Measurements from ENCODE around the gene FLVCR1. TPM values are rescaled to one million over a fixed set of nuclear protein-coding genes. Genes with fewer than 3 reads are reported as not detected.

FLVCR1 gene
- total RNA-seq, 2 experiments from 2014 or later = 16.5 to 22.4 TPM

DNA sequence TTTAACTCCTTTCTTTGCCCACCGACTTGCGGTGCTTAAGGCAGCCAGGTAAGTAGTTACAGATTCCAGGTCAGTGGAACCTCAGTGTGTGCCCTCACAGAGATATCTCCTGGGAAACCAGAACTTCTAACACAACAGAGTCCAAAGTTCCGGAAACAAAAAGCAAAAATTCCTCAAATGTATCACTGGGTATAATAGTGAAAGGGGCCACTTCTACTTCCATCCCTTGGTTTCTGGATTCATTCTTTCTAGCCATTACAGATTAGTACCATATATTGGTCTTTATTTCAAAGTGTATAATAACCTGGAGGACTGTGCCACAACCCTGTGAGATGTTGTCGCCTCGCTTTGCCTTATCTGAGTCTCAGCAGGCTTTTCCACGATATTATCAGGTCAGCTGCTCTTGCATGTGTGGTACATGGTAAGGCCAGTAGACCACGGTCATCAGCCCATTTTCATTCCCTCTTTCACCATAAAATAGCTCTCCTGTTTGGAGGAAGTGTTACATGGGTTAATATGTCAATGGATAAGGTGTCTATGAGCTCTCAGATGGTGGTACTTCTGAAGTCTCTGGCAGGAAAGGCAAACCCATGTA is 77.4 kb downstream of the FLVCR1 start:
- no peaks in the 10 kb centered on the region for H4K20me1 ChIP-seq (ENCODE audit: insufficient read depth, low read length)
- H3K9me3 ChIP-seq (ENCODE audit: low read length) = no peaks in the 10 kb centered on the region
- POLR2A ChIA-PET = interaction anchor here (0.6 kb wide), 1 partner anchor 63 kb away, joined by 3 read pairs; no protein-coding TSS in a partner anchor
- H3K4me2 ChIP-seq (ENCODE audit: low read length) = no peak overlapping the region
- H3K79me2 ChIP-seq (ENCODE audit: insufficient read depth, low read depth, low read length) = no peaks in the 10 kb centered on the region
- BruUV-seq (replicated peaks) = no TSS peak
- TF ChIP-seq EZH2phosphoT487 (IDR thresholded peaks at IDR 0.05; ENCODE audit: borderline replicate concordance, low read depth, low read length) = no peak
- TF ChIP-seq, protein P1, sequence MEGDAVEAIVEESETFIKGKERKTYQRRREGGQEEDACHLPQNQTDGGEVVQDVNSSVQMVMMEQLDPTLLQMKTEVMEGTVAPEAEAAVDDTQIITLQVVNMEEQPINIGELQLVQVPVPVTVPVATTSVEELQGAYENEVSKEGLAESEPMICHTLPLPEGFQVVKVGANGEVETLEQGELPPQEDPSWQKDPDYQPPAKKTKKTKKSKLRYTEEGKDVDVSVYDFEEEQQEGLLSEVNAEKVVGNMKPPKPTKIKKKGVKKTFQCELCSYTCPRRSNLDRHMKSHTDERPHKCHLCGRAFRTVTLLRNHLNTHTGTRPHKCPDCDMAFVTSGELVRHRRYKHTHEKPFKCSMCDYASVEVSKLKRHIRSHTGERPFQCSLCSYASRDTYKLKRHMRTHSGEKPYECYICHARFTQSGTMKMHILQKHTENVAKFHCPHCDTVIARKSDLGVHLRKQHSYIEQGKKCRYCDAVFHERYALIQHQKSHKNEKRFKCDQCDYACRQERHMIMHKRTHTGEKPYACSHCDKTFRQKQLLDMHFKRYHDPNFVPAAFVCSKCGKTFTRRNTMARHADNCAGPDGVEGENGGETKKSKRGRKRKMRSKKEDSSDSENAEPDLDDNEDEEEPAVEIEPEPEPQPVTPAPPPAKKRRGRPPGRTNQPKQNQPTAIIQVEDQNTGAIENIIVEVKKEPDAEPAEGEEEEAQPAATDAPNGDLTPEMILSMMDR (conservative IDR thresholded peaks at IDR 0.05; ENCODE audit: low read length) = no peak
- CTCF ChIA-PET (ENCODE audit: unreplicated experiment) = no interaction called here
- intact Hi-C loops (cut with micrococcal nuclease; ENCODE audit: unreplicated experiment) = no loop called here
- H3K9me2 ChIP-seq (ENCODE audit: insufficient read depth, low read length) = no peaks in the 10 kb centered on the region
- no peak overlapping the region for H3K4me3 ChIP-seq (ENCODE audit: low read depth, low read length, poor library complexity, severe bottlenecking)
- H3K4me1 ChIP-seq (ENCODE audit: insufficient read depth, low read length, poor library complexity, severe bottlenecking) = peaks cover 7% of the 10 kb centered on the region
- no peaks in the 10 kb centered on the region for H3K36me3 ChIP-seq (ENCODE audit: insufficient read depth, low read length)
- H3K27ac ChIP-seq (ENCODE audit: low read depth, low read length, poor library complexity, severe bottlenecking) = no peak overlapping the region
- no peak overlapping the region for H2AFZ ChIP-seq (ENCODE audit: low read length)
- DNase-seq (ENCODE audit: low spot score) = no peak

DNA sequence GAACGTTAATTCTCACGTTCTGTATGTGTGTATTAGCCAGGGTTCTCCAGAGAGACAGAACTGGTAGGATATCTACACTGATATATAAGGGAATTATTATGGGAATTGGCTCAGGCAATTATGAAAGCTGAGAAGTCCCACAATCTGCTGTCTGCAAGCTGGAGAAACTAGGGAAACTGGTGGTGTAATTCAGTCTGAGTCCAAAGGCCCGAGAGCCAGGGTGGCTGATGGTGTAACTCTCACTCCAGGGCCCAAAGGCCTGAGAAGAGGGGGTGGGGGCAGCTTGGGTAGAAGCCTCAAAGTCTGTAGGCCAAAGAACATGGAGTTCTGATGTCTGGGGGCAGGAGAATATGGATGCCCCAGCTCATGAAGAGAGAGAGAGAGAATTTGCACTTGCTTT is 79.0 kb downstream of the FLVCR1 start:
- intact Hi-C loops (cut with micrococcal nuclease; ENCODE audit: unreplicated experiment) = no loop called here
- no peak for DNase-seq (ENCODE audit: low spot score)
- H3K9me3 ChIP-seq (ENCODE audit: low read length) = no peaks in the 10 kb centered on the region; the same call in 1 of the 2 replicates
- TF ChIP-seq EZH2phosphoT487 (IDR thresholded peaks at IDR 0.05; ENCODE audit: borderline replicate concordance, low read depth, low read length) = no peak
- TF ChIP-seq, protein P1 (conservative IDR thresholded peaks at IDR 0.05; ENCODE audit: low read length) = no peak
- H3K4me1 ChIP-seq (ENCODE audit: insufficient read depth, low read length, poor library complexity, severe bottlenecking) = peaks cover 17% of the 10 kb centered on the region
- ChIA-PET CTCF (ENCODE audit: unreplicated experiment) (interaction anchor here (1.0 kb wide), 1 partner anchor 8 kb away, joined by 3 read pairs; no protein-coding TSS in a partner anchor), POLR2A (interaction anchor here (0.6 to 0.8 kb wide), 3 partner anchors 10 to 56 kb away, joined by 3 to 5 read pairs (median 4); no protein-coding TSS in a partner anchor)
- H3K4me2 ChIP-seq (ENCODE audit: low read length) = no peak overlapping the region
- H3K4me3 ChIP-seq (ENCODE audit: low read depth, low read length, poor library complexity, severe bottlenecking) = no peak overlapping the region
- no peaks in the 10 kb centered on the region for H3K36me3 ChIP-seq (ENCODE audit: insufficient read depth, low read length)
- no peak overlapping the region for H2AFZ ChIP-seq (ENCODE audit: low read length)
- no peaks in the 10 kb centered on the region for H4K20me1 ChIP-seq (ENCODE audit: insufficient read depth, low read length)
- H3K9me2 ChIP-seq (ENCODE audit: insufficient read depth, low read length) = no peaks in the 10 kb centered on the region
- no peaks in the 10 kb centered on the region for H3K79me2 ChIP-seq (ENCODE audit: insufficient read depth, low read depth, low read length)
- BruUV-seq (replicated peaks) = no TSS peak
- no peak overlapping the region for H3K27ac ChIP-seq (ENCODE audit: low read depth, low read length, poor library complexity, severe bottlenecking)

DNA sequence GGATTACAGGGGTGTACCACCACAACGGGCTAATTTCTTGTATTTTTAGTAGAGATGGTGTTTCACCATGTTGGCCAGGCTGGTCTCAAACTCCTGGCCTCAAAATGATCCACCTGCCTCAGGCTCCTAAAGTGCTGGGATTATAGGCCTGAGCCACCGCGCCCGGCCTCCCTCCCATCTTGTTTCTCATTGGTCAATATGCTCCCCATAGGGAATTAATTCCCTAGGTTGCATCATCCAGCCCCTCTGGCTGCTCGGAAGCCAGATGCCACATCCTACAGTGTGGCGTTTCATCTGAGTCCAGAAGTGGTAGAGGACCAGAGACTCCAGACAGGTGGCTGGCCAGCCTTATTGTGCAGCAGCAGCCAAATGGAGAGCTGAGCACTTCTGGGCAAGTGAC is 80.8 kb downstream of the FLVCR1 start:
- H4K20me1 ChIP-seq (ENCODE audit: insufficient read depth, low read length) = no peaks in the 10 kb centered on the region
- TF ChIP-seq EZH2phosphoT487 (IDR thresholded peaks at IDR 0.05; ENCODE audit: borderline replicate concordance, low read depth, low read length) = no peak
- TF ChIP-seq, protein P1 (conservative IDR thresholded peaks at IDR 0.05; ENCODE audit: low read length) = no peak
- BruUV-seq (replicated peaks) = no TSS peak
- H3K4me1 ChIP-seq (ENCODE audit: insufficient read depth, low read length, poor library complexity, severe bottlenecking) = peaks cover 30% of the 10 kb centered on the region
- no peaks in the 10 kb centered on the region for H3K36me3 ChIP-seq (ENCODE audit: insufficient read depth, low read length)
- no peak overlapping the region for H2AFZ ChIP-seq (ENCODE audit: low read length)
- ChIA-PET POLR2A (interaction anchor here (0.5 to 1.7 kb wide), 9 partner anchors 8 to 1380 kb away, joined by 3 to 6 read pairs (median 4); no protein-coding TSS in a partner anchor), CTCF (ENCODE audit: unreplicated experiment) (interaction anchor here (0.6 kb wide), 1 partner anchor 1173 kb away, joined by 3 read pairs; no protein-coding TSS in a partner anchor)
- no peak for DNase-seq (ENCODE audit: low spot score)
- no peak overlapping the region for H3K4me3 ChIP-seq (ENCODE audit: low read depth, low read length, poor library complexity, severe bottlenecking)
- no peaks in the 10 kb centered on the region for H3K9me2 ChIP-seq (ENCODE audit: insufficient read depth, low read length)
- H3K4me2 ChIP-seq (ENCODE audit: low read length) = no peak overlapping the region
- no peak overlapping the region for H3K27ac ChIP-seq (ENCODE audit: low read depth, low read length, poor library complexity, severe bottlenecking)
- intact Hi-C loops (cut with micrococcal nuclease; ENCODE audit: unreplicated experiment) = no loop called here
- H3K9me3 ChIP-seq (ENCODE audit: low read length) = no peaks in the 10 kb centered on the region; the same call in 1 of the 2 replicates
- no peaks in the 10 kb centered on the region for H3K79me2 ChIP-seq (ENCODE audit: insufficient read depth, low read depth, low read length)
